ENCODE data around the gene IL6R. TPM values are rescaled to one million over a fixed set of nuclear protein-coding genes. Genes with fewer than 3 reads are reported as not detected.

IL6R gene
- total and polyA plus RNA-seq, 4 donors: 18.8 to 67.6 (median 35.3) TPM

DNA sequence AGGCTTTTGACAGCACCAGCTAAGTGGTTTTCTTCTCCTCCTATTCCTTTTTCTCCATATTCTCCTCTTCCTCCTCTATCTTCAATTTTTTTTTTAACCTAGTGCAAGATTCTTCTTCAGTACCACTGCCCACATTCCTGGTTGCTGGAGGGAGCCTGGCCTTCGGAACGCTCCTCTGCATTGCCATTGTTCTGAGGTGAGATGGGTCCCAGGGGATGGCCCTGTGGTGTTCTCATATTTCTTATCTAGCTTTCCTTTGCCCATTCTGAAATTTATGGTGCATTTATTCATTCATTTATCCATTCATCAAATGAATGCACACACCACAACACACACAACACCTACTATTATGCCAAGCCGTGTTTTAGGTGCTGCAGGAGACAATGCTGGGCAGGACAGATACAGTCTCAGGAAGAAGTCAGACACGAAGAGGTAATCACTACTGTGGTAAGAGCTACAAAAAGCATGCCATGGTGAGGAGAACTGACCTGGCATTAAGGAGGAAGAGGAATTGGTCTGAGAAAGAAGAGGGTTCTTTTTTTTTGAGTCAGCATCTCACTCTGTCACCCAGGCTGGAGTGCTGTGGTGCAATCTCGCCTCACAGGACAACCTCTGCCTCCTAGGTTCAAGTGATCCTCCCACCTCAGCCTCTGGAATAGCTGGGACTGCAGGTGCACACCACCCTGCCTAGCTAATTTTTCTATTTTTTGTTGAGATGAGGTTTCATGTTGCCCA lies 49.4 kb downstream of the IL6R start:
- no peaks in the 10 kb centered on the region for H3K9me3 ChIP-seq (ENCODE audit: control insufficient read depth in 4 of 4, low read length in 3 of 4)
- H3K9ac ChIP-seq (ENCODE audit: low read depth in 1 of 2, low read length in 2 of 2): no peak overlapping the region
- H3K27ac ChIP-seq (ENCODE audit: low read depth in 1 of 2, low read length in 2 of 2): peak overlapping the region in 1 of 2 donors; percentile 78
- H3K36me3 ChIP-seq (ENCODE audit: control insufficient read depth in 4 of 4, insufficient read depth in 3 of 4, low read depth in 1 of 4, low read length in 3 of 4): peaks cover 10 to 64% (median 61%) of the 10 kb centered on the region in 4 donors
- H3K4me3 ChIP-seq (ENCODE audit: low read depth in 1 of 3, low read length in 3 of 3): no peak overlapping the region
- WGBS: 92% methylated on average over 5 of the region's 5 CpGs
- H3K27me3 ChIP-seq (ENCODE audit: control insufficient read depth in 4 of 4, insufficient read depth in 4 of 4, low read length in 3 of 4): no peaks in the 10 kb centered on the region
- TF ChIP-seq EGR1 (IDR thresholded peaks at IDR 0.05; ENCODE audit: low read depth in 2 of 2): no peak
- TF ChIP-seq, protein P1, sequence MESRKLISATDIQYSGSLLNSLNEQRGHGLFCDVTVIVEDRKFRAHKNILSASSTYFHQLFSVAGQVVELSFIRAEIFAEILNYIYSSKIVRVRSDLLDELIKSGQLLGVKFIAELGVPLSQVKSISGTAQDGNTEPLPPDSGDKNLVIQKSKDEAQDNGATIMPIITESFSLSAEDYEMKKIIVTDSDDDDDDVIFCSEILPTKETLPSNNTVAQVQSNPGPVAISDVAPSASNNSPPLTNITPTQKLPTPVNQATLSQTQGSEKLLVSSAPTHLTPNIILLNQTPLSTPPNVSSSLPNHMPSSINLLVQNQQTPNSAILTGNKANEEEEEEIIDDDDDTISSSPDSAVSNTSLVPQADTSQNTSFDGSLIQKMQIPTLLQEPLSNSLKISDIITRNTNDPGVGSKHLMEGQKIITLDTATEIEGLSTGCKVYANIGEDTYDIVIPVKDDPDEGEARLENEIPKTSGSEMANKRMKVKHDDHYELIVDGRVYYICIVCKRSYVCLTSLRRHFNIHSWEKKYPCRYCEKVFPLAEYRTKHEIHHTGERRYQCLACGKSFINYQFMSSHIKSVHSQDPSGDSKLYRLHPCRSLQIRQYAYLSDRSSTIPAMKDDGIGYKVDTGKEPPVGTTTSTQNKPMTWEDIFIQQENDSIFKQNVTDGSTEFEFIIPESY (IDR thresholded peaks at IDR 0.05): no peak
- TF ChIP-seq, protein P2, sequence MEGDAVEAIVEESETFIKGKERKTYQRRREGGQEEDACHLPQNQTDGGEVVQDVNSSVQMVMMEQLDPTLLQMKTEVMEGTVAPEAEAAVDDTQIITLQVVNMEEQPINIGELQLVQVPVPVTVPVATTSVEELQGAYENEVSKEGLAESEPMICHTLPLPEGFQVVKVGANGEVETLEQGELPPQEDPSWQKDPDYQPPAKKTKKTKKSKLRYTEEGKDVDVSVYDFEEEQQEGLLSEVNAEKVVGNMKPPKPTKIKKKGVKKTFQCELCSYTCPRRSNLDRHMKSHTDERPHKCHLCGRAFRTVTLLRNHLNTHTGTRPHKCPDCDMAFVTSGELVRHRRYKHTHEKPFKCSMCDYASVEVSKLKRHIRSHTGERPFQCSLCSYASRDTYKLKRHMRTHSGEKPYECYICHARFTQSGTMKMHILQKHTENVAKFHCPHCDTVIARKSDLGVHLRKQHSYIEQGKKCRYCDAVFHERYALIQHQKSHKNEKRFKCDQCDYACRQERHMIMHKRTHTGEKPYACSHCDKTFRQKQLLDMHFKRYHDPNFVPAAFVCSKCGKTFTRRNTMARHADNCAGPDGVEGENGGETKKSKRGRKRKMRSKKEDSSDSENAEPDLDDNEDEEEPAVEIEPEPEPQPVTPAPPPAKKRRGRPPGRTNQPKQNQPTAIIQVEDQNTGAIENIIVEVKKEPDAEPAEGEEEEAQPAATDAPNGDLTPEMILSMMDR (IDR thresholded peaks at IDR 0.05; ENCODE audit: low read depth, low read length, missing input control): no peak
- no peak for DNase-seq (ENCODE audit: low spot score)
- no peaks in the 10 kb centered on the region for H3K4me1 ChIP-seq (ENCODE audit: control insufficient read depth in 4 of 4, insufficient read depth in 4 of 4, low read length in 3 of 4)

DNA sequence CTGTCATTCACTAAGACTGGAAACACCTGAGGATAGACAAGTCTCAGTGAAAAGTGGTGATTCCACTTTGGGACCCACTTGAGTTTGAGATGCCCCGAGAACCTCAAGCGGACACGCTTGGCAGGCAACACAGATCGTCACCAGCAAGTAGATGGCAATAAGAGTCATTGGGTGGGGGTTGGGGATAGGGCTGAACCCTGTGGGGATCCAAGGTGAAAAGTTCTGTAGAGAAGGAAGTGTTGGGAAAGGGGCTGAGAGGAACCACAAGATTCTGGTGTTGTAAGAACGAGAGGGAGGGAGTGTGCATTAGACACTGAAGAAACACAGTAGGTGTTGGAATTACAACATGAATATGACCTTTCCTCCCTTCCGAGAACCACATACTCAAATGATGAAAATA lies 51.5 kb downstream of the IL6R start:
- Histone ChIP-seq H3K27ac (ENCODE audit: low read depth in 1 of 2, low read length in 2 of 2) (peak overlapping the region in 1 of 2 donors; percentile 59), H3K9ac (ENCODE audit: low read depth in 1 of 2, low read length in 2 of 2) (no peak overlapping the region), H3K4me3 (ENCODE audit: low read depth in 1 of 3, low read length in 3 of 3) (no peak overlapping the region), H3K36me3 (ENCODE audit: control insufficient read depth in 4 of 4, insufficient read depth in 3 of 4, low read depth in 1 of 4, low read length in 3 of 4) (peaks cover 8 to 66% (median 59%) of the 10 kb centered on the region in 4 donors), H3K4me1 (ENCODE audit: control insufficient read depth in 4 of 4, insufficient read depth in 4 of 4, low read length in 3 of 4) (no peaks in the 10 kb centered on the region), H3K9me3 (ENCODE audit: control insufficient read depth in 4 of 4, low read length in 3 of 4) (no peaks in the 10 kb centered on the region), H3K27me3 (ENCODE audit: control insufficient read depth in 4 of 4, insufficient read depth in 4 of 4, low read length in 3 of 4) (no peaks in the 10 kb centered on the region)
- WGBS: 95% methylated on average over 6 of the region's 6 CpGs
- TF ChIP-seq, protein P3, sequence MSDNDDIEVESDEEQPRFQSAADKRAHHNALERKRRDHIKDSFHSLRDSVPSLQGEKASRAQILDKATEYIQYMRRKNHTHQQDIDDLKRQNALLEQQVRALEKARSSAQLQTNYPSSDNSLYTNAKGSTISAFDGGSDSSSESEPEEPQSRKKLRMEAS (IDR thresholded peaks at IDR 0.05): no peak
- no peak for TF ChIP-seq SP1 (IDR thresholded peaks at IDR 0.05)
- no peak for TF ChIP-seq YY1 (IDR thresholded peaks at IDR 0.05)
- no peak for TF ChIP-seq TAF1 (conservative IDR thresholded peaks at IDR 0.05)
- no peak for TF ChIP-seq EGR1 (IDR thresholded peaks at IDR 0.05; ENCODE audit: low read depth in 2 of 2)
- TF ChIP-seq JUND (IDR thresholded peaks at IDR 0.05): no peak
- TF ChIP-seq GABPA (IDR thresholded peaks at IDR 0.05 in 1 of 2, conservative IDR thresholded peaks at IDR 0.05 in 1 of 2): no peak
- no peak for TF ChIP-seq HNF4G (IDR thresholded peaks at IDR 0.05)
- TF ChIP-seq, protein P4, sequence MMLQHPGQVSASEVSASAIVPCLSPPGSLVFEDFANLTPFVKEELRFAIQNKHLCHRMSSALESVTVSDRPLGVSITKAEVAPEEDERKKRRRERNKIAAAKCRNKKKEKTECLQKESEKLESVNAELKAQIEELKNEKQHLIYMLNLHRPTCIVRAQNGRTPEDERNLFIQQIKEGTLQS (IDR thresholded peaks at IDR 0.05): no peak
- no peak for TF ChIP-seq HNF4A (conservative IDR thresholded peaks at IDR 0.05)
- TF ChIP-seq, protein P5, sequence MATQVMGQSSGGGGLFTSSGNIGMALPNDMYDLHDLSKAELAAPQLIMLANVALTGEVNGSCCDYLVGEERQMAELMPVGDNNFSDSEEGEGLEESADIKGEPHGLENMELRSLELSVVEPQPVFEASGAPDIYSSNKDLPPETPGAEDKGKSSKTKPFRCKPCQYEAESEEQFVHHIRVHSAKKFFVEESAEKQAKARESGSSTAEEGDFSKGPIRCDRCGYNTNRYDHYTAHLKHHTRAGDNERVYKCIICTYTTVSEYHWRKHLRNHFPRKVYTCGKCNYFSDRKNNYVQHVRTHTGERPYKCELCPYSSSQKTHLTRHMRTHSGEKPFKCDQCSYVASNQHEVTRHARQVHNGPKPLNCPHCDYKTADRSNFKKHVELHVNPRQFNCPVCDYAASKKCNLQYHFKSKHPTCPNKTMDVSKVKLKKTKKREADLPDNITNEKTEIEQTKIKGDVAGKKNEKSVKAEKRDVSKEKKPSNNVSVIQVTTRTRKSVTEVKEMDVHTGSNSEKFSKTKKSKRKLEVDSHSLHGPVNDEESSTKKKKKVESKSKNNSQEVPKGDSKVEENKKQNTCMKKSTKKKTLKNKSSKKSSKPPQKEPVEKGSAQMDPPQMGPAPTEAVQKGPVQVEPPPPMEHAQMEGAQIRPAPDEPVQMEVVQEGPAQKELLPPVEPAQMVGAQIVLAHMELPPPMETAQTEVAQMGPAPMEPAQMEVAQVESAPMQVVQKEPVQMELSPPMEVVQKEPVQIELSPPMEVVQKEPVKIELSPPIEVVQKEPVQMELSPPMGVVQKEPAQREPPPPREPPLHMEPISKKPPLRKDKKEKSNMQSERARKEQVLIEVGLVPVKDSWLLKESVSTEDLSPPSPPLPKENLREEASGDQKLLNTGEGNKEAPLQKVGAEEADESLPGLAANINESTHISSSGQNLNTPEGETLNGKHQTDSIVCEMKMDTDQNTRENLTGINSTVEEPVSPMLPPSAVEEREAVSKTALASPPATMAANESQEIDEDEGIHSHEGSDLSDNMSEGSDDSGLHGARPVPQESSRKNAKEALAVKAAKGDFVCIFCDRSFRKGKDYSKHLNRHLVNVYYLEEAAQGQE (IDR thresholded peaks at IDR 0.05): no peak
- no peak for TF ChIP-seq FOXA1 (IDR thresholded peaks at IDR 0.05)
- no peak for TF ChIP-seq NR2F2 (IDR thresholded peaks at IDR 0.05)
- no peak for DNase-seq (ENCODE audit: low spot score)

Data from liver (tissue), 9 donors.